ENCODE data around the gene CLCN1. TPM values are rescaled to one million over a fixed set of nuclear protein-coding genes. Genes with fewer than 3 reads are reported as not detected.

Gene CLCN1
- total and polyA plus RNA-seq, 2 donors (not counting 3 experiments of a cell fraction or from before 2014, with no cell fraction given): not detected

DNA sequence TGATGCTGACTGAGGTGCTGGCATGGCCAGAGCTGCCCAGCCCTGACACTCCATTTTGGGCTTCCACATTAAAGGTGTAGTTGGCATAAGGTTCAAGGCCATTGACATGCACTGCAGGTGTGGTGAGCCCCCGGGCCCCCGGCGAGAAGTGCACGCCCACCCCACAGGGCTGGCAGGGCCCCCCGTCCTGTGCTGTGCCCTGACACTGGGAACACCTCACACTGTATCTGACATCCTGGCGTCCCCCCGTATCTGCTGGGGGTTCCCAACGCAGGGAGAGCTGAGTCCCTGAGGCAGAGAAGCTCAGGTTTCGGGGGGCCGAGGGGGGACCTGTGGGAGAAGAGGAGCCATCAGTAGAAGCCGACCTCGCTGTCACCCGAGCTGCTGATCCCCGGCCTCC lies 82.7 kb downstream of the CLCN1 start:
- Histone ChIP-seq H3K4me2 (ENCODE audit: insufficient read depth, low read length) (no peak overlapping the region), H2AFZ (ENCODE audit: low read depth, low read length) (no peak overlapping the region), H3K4me3 (replicated peaks in 1 of 3; ENCODE audit: insufficient read depth in 1 of 3, low read depth in 1 of 3, low read length in 3 of 3) (no peak overlapping the region), H3K27me3 (ENCODE audit: control insufficient read depth in 2 of 2, insufficient read depth in 2 of 2, low read length in 2 of 2) (no peaks in the 10 kb centered on the region), H3K9me3 (replicated peaks; ENCODE audit: control insufficient read depth, insufficient read depth, low read length) (no peaks in the 10 kb centered on the region), H3K4me1 (ENCODE audit: control insufficient read depth, extremely low read depth, insufficient read depth, low read length) (peaks cover 22% of the 10 kb centered on the region), H3K36me3 (ENCODE audit: control insufficient read depth in 2 of 2, extremely low read depth in 1 of 2, insufficient read depth in 2 of 2, low read length in 2 of 2) (no peaks in the 10 kb centered on the region), H3K27ac (ENCODE audit: insufficient read depth, low read depth, low read length) (no peak overlapping the region), H3K9ac (replicated peaks; ENCODE audit: extremely low read depth, insufficient read depth, low read length) (no peak overlapping the region), H3K79me2 (ENCODE audit: control insufficient read depth, insufficient read depth, low read length) (no peaks in the 10 kb centered on the region), H4K20me1 (replicated peaks; ENCODE audit: control insufficient read depth, extremely low read depth, insufficient read depth, low read length) (no peaks in the 10 kb centered on the region), H3K9me1 (replicated peaks; ENCODE audit: control insufficient read depth, extremely low read depth, insufficient read depth, low read length) (no peaks in the 10 kb centered on the region)
- POLR2A ChIA-PET: no interaction called here
- intact Hi-C loops (cut with micrococcal nuclease) (no loop called here), dilution Hi-C loops (cut with MboI; ENCODE audit: extremely low pct_ligation_motif_present, low sequenced_read_pairs) (loop anchor here (25.0 kb wide), 1 partner anchor 114 kb away; no protein-coding TSS in a partner anchor)
- no TSS peak for BruUV-seq (replicated peaks)
- DNase-seq (ENCODE audit: low read depth, low spot score) (no peak), FAIRE-seq (no peak)
- TF ChIP-seq MYC (IDR thresholded peaks at IDR 0.05; ENCODE audit: low read depth, low read length): no peak
- TF ChIP-seq, protein P1, sequence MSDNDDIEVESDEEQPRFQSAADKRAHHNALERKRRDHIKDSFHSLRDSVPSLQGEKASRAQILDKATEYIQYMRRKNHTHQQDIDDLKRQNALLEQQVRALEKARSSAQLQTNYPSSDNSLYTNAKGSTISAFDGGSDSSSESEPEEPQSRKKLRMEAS (IDR thresholded peaks at IDR 0.05; ENCODE audit: insufficient read depth, insufficient read length): no peak
- TF ChIP-seq EZH2 (IDR thresholded peaks at IDR 0.05; ENCODE audit: borderline replicate concordance, low read depth, low read length, severe bottlenecking): no peak
- no peak for TF ChIP-seq FOS (IDR thresholded peaks at IDR 0.05; ENCODE audit: borderline replicate concordance, insufficient read depth, low read length)
- CTCF ChIA-PET: interaction anchor here (1.6 kb wide), 1 partner anchor 101 kb away, joined by 4 read pairs; no protein-coding TSS in a partner anchor

DNA sequence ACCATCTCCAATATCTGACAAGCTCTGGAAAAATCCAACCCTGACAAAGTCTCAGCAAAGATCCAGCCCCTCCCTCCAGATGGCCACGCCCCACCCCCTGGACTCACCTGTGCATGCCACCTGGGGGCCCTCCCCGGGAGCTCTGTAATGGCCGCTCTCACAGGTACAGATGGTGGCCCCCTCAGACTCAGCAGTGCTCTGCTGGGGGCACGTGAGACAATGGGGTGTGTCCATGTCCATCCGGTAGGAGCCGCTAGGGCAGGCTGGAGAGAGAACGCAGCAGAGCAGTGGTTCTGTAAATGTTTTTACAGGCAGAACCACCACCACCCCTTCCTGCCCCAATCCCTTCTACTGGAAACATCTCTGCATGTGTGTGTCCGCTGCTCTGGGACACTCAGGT lies 83.2 kb downstream of the CLCN1 start:
- Histone ChIP-seq H3K4me1 (ENCODE audit: control insufficient read depth, extremely low read depth, insufficient read depth, low read length) (peaks cover 18% of the 10 kb centered on the region), H3K79me2 (ENCODE audit: control insufficient read depth, insufficient read depth, low read length) (no peaks in the 10 kb centered on the region), H3K9me1 (replicated peaks; ENCODE audit: control insufficient read depth, extremely low read depth, insufficient read depth, low read length) (no peaks in the 10 kb centered on the region), H3K4me3 (replicated peaks in 1 of 3; ENCODE audit: insufficient read depth in 1 of 3, low read depth in 1 of 3, low read length in 3 of 3) (no peak overlapping the region), H4K20me1 (replicated peaks; ENCODE audit: control insufficient read depth, extremely low read depth, insufficient read depth, low read length) (no peaks in the 10 kb centered on the region), H3K27me3 (ENCODE audit: control insufficient read depth in 2 of 2, insufficient read depth in 2 of 2, low read length in 2 of 2) (no peaks in the 10 kb centered on the region), H3K4me2 (ENCODE audit: insufficient read depth, low read length) (no peak overlapping the region), H3K27ac (ENCODE audit: insufficient read depth, low read depth, low read length) (no peak overlapping the region), H3K9ac (replicated peaks; ENCODE audit: extremely low read depth, insufficient read depth, low read length) (no peak overlapping the region), H3K36me3 (ENCODE audit: control insufficient read depth in 2 of 2, extremely low read depth in 1 of 2, insufficient read depth in 2 of 2, low read length in 2 of 2) (no peaks in the 10 kb centered on the region), H2AFZ (ENCODE audit: low read depth, low read length) (no peak overlapping the region), H3K9me3 (replicated peaks; ENCODE audit: control insufficient read depth, insufficient read depth, low read length) (no peaks in the 10 kb centered on the region)
- TF ChIP-seq GATA2 (IDR thresholded peaks at IDR 0.05; ENCODE audit: insufficient read depth, insufficient read length, low read depth, low read length): no peak
- TF ChIP-seq JUN (IDR thresholded peaks at IDR 0.05; ENCODE audit: borderline replicate concordance, insufficient read depth, insufficient read length, low read depth): no peak
- TF ChIP-seq POLR2AphosphoS5 (IDR thresholded peaks at IDR 0.05; ENCODE audit: insufficient read depth, low read depth, low read length): no peak
- TF ChIP-seq POLR2A (IDR thresholded peaks at IDR 0.05; ENCODE audit: low read depth, low read length): no peak
- TF ChIP-seq, protein P1 (IDR thresholded peaks at IDR 0.05; ENCODE audit: insufficient read depth, insufficient read length): no peak
- TF ChIP-seq EZH2 (IDR thresholded peaks at IDR 0.05; ENCODE audit: borderline replicate concordance, low read depth, low read length, severe bottlenecking): no peak
- no peak for TF ChIP-seq MYC (IDR thresholded peaks at IDR 0.05; ENCODE audit: low read depth, low read length)
- no peak for TF ChIP-seq FOS (IDR thresholded peaks at IDR 0.05; ENCODE audit: borderline replicate concordance, insufficient read depth, low read length)
- TF ChIP-seq, protein P2, sequence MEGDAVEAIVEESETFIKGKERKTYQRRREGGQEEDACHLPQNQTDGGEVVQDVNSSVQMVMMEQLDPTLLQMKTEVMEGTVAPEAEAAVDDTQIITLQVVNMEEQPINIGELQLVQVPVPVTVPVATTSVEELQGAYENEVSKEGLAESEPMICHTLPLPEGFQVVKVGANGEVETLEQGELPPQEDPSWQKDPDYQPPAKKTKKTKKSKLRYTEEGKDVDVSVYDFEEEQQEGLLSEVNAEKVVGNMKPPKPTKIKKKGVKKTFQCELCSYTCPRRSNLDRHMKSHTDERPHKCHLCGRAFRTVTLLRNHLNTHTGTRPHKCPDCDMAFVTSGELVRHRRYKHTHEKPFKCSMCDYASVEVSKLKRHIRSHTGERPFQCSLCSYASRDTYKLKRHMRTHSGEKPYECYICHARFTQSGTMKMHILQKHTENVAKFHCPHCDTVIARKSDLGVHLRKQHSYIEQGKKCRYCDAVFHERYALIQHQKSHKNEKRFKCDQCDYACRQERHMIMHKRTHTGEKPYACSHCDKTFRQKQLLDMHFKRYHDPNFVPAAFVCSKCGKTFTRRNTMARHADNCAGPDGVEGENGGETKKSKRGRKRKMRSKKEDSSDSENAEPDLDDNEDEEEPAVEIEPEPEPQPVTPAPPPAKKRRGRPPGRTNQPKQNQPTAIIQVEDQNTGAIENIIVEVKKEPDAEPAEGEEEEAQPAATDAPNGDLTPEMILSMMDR (IDR thresholded peaks at IDR 0.05; ENCODE audit: extremely low read depth in 1 of 2, insufficient read depth in 1 of 2, low read depth in 1 of 2, low read length in 2 of 2): no peak
- dilution Hi-C loops (cut with MboI; ENCODE audit: extremely low pct_ligation_motif_present, low sequenced_read_pairs) (loop anchor here (25.0 kb wide), 1 partner anchor 113 kb away; no protein-coding TSS in a partner anchor), intact Hi-C loops (cut with micrococcal nuclease) (no loop called here)
- ChIA-PET CTCF (interaction anchor here (1.6 kb wide), 1 partner anchor 101 kb away, joined by 4 read pairs; no protein-coding TSS in a partner anchor), POLR2A (no interaction called here)
- FAIRE-seq (no peak), DNase-seq (ENCODE audit: low read depth, low spot score) (no peak)
- BruUV-seq (replicated peaks): no TSS peak
